GM21390 (cell line): Measurements from ENCODE around the gene SLC9A9.

Source experiments
- ATAC-seq: cut with Tn5 transposase; IDR thresholded peaks from one replicate; pipeline ENCODE4 v1.9.1; 2021; ENCODE audit not compliant: unreplicated experiment

The SLC9A9 gene

GRCh38 chr3:143236226-143236964 is 611.9 kb downstream of the SLC9A9 start:
- peak; percentile 40 for ATAC-seq

GRCh38 chr3:143235614-143236204 is 612.6 kb downstream of the SLC9A9 start:
- ATAC-seq: no peak

- no peak for ATAC-seq
These were observed 613.7 kb downstream of the SLC9A9 start for GRCh38 chr3:143234526-143234925.

- no peak for ATAC-seq
These were observed 615.3 kb downstream of the SLC9A9 start for GRCh38 chr3:143232981-143233380.

GRCh38 chr3:143228405-143228804 is 619.9 kb downstream of the SLC9A9 start:
- no peak for ATAC-seq

- ATAC-seq: no peak
These were observed 621.5 kb downstream of the SLC9A9 start for GRCh38 chr3:143226678-143227291.

- no peak for ATAC-seq
These were observed 623.6 kb downstream of the SLC9A9 start for GRCh38 chr3:143224716-143225115.

- ATAC-seq: no peak
These were observed 625.3 kb downstream of the SLC9A9 start for GRCh38 chr3:143222981-143223380.

GRCh38 chr3:143222505-143222904 is 625.8 kb downstream of the SLC9A9 start:
- no peak for ATAC-seq

GRCh38 chr3:143221446-143221845 is 626.8 kb downstream of the SLC9A9 start:
- no peak for ATAC-seq

GRCh38 chr3:143220741-143221140 is 627.5 kb downstream of the SLC9A9 start:
- ATAC-seq: peak; percentile 52

GRCh38 chr3:143218166-143218835 is 630.0 kb downstream of the SLC9A9 start:
- no peak for ATAC-seq

GRCh38 chr3:143217283-143217682 is 631.0 kb downstream of the SLC9A9 start:
- no peak for ATAC-seq

GRCh38 chr3:143216709-143217182 is 631.5 kb downstream of the SLC9A9 start:
- no peak for ATAC-seq
